ENCODE data around the gene CTR9.

The CTR9 gene

GRCh38 chr11:10774811-10775210, 23.8 kb downstream of the CTR9 start:
- in situ Hi-C loops (cut with MboI; ENCODE audit: low pct_unique_long_range_greater_than_20kb, low sequenced_read_pairs, unreplicated experiment) = no loop called here
- DNase-seq (ENCODE audit: low spot score) = no peak
- TF ChIP-seq CTCF (IDR thresholded peaks at IDR 0.05; ENCODE audit: extremely low read depth, insufficient read depth, missing control alignments) = no peak

GRCh38 chr11:10777393-10777793, 26.3 kb downstream of the CTR9 start:
- DNase-seq (ENCODE audit: low spot score) = no peak
- TF ChIP-seq CTCF (IDR thresholded peaks at IDR 0.05; ENCODE audit: extremely low read depth, insufficient read depth, missing control alignments) = no peak
- in situ Hi-C loops (cut with MboI; ENCODE audit: low pct_unique_long_range_greater_than_20kb, low sequenced_read_pairs, unreplicated experiment) = no loop called here

- DNase-seq (ENCODE audit: low spot score) = no peak
- TF ChIP-seq CTCF (IDR thresholded peaks at IDR 0.05; ENCODE audit: extremely low read depth, insufficient read depth, missing control alignments) = no peak
- in situ Hi-C loops (cut with MboI; ENCODE audit: low pct_unique_long_range_greater_than_20kb, low sequenced_read_pairs, unreplicated experiment) = no loop called here
Measured at GRCh38 chr11:10777806-10778205, 26.8 kb downstream of the CTR9 start.

GRCh38 chr11:10778217-10778970, 27.3 kb downstream of the CTR9 start:
- in situ Hi-C loops (cut with MboI; ENCODE audit: low pct_unique_long_range_greater_than_20kb, low sequenced_read_pairs, unreplicated experiment) = no loop called here
- TF ChIP-seq CTCF (IDR thresholded peaks at IDR 0.05; ENCODE audit: extremely low read depth, insufficient read depth, missing control alignments) = no peak
- no peak for DNase-seq (ENCODE audit: low spot score)

GRCh38 chr11:10779086-10779485, 28.0 kb downstream of the CTR9 start:
- no peak for TF ChIP-seq CTCF (IDR thresholded peaks at IDR 0.05; ENCODE audit: extremely low read depth, insufficient read depth, missing control alignments)
- DNase-seq (ENCODE audit: low spot score) = no peak
- in situ Hi-C loops (cut with MboI; ENCODE audit: low pct_unique_long_range_greater_than_20kb, low sequenced_read_pairs, unreplicated experiment) = no loop called here

GRCh38 chr11:10780040-10780439, 29.0 kb downstream of the CTR9 start:
- DNase-seq (ENCODE audit: low spot score) = no peak
- in situ Hi-C loops (cut with MboI; ENCODE audit: low pct_unique_long_range_greater_than_20kb, low sequenced_read_pairs, unreplicated experiment) = no loop called here
- no peak for TF ChIP-seq CTCF (IDR thresholded peaks at IDR 0.05; ENCODE audit: extremely low read depth, insufficient read depth, missing control alignments)
